Right lobe of liver (tissue), 4 donors: ENCODE data around the gene CREBBP.

Source experiments
- CTCF ChIP-seq, 4 donors: fragments of 200-600 bp in 3 of 4; fragments of 450-650 bp in 1 of 4; IDR thresholded peaks; one replicate each; pipeline versions ENCODE4 v1.5.1 to v1.8.0; 2016 to 2022; ENCODE audit warnings: antibody characterized with exemption in 4 of 4, mild to moderate bottlenecking in 2 of 4
- POLR2A ChIP-seq: fragments of 450-650 bp; IDR thresholded peaks from one replicate; pipeline ENCODE4 v1.6.1; 2017; ENCODE audit warnings: antibody characterized with exemption, mild to moderate bottlenecking
- donor health status: DM: no; HTN: no; CAD: no.
- donor health status: DM: no; HTN: no; CAD: no.
- donor health status: DM: no; HTN: yes; CAD: no.

GRCh38 chr16:3912897-3913296 lies 32.4 kb upstream of the CREBBP start:
- TF ChIP-seq POLR2A (no peak), CTCF (IDR thresholded peaks at IDR 0.05) (no peak)
